Stimulated activated CD8-positive, alpha-beta memory T cell treated with anti-CD3 and anti-CD28 coated beads, Interleukin-2, amount 100 ng/mL, for 1 hour (primary cell): Measurements from ENCODE around the gene PAQR6.
"Not testable (repeated sequence)": the region's sequence is repeated elsewhere in the genome, so short reads cannot be mapped to it uniquely, and the experiment has no call there.

Experiments used
- DNase-seq, 2 donors: peaks; one replicate each; pipeline ENCODE4 v3.0.0-alpha.2; 2020; ENCODE audit warnings: low read depth in 2 of 2

The PAQR6 gene

GRCh38 chr1:156230473-156230837, 17.4 kb downstream of the PAQR6 start:
- DNase-seq: no peak

DNA sequence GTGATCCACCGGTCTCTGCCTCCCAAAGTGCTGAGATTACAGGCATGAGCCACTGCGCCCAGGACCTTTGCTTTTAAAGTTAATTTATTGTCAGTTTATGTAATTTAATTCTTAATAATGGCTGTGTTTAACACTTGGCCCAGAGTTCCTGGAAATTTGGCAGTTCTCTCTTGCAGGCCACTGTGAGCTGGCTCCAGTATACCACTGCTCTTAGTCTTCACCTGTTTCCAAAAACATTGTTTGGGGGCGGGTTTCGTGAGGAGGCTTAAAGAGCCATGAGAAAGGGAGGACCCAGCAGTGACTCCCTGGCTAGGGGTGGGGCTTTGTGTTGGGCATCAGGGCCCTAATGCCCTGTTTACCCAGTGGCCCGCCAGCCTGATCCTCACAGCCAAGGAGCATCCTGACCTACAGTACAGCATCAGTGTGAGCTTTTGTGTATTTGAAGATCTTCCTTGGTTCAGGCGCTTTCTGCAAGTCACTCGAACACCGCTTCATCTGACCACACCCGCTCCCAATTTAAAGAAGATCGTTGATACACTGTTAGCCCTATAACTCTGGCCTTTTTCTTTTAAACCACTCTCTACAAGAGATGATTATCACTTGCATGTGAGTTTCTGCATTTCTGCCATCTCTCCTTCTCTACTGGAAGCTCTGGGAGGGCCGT, 17.9 kb downstream of the PAQR6 start:
- no peak for DNase-seq

GRCh38 chr1:156228501-156228900, 19.4 kb downstream of the PAQR6 start:
- no peak for DNase-seq

DNA sequence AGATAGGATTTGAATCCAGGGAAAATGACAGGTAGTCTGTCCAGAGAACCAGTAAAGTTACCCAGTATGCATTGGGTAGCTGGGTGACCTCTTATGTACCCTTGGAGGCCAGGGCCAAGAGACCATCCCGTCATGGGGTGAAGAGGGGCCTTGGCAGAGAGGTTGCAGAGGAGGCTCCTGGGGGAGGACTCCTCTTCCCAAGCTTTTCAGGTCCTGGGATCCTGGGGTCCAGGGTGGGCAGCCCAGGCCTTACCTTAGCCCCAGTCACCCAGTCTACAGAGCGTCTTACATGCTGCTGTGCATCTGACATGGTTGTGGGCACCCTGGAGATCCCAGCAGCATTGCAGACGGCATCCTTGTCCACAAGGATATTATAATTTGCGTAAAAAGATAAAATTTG, 21.1 kb downstream of the PAQR6 start:
- no peak for DNase-seq

GRCh38 chr1:156226116-156226538, 21.7 kb downstream of the PAQR6 start:
- no peak for DNase-seq

GRCh38 chr1:156225677-156226014, 22.2 kb downstream of the PAQR6 start:
- DNase-seq: no peak

DNA sequence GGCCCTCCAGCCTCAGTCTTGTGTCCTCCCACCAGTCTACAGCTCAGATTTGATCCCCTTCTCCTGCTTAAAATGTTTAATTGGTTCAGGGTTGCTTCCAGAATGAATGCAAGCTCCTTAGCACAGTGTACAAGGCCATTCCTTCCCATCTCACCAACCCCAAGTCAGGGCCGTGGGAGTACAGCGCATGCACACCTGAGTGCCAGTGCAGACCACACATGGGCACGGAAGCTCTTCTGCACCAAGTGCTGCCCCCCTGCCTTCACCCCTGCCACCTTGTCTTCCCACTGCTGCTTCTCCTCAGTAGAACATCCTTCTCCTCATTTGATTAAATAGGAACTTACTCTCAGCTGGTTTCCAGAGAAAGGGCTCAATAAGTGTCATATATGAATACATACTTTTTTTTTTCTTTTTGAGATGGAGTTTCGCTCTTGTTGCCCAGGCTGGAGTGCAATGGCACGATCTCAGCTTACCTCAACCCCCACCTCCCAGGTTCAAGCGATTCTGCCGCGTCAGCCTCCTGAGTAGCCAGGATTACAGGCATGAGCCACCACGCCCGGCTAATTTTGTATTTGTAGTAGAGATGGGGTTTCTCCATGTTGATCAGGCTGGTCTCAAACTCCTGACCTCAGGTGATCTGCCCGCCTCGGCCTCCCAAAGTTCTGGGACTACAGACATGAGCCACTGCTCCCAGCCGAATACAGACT, 25.7 kb downstream of the PAQR6 start:
- no peak for DNase-seq

- DNase-seq: no peak
Measured at GRCh38 chr1:156220226-156220625, 27.6 kb downstream of the PAQR6 start.

DNA sequence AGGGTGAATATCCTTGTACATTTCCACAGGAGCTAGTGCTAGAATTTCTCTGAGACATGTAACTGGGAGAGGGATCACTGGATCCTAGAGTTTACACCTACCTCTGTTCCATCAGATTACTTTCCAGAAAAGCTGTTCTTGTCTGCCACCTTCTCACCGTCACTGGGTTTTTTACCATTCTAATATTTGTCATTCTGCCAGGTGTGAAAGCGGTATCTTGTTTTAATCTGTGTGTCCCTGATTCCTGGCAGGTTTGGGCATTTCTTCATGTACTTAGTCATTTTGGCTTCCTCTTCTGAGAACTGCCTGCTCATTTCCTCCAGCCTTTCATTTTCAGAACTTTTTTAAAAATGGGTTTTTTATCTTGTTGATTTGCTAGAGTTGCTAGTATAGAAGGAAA, 30.0 kb downstream of the PAQR6 start:
- DNase-seq: no peak

DNA sequence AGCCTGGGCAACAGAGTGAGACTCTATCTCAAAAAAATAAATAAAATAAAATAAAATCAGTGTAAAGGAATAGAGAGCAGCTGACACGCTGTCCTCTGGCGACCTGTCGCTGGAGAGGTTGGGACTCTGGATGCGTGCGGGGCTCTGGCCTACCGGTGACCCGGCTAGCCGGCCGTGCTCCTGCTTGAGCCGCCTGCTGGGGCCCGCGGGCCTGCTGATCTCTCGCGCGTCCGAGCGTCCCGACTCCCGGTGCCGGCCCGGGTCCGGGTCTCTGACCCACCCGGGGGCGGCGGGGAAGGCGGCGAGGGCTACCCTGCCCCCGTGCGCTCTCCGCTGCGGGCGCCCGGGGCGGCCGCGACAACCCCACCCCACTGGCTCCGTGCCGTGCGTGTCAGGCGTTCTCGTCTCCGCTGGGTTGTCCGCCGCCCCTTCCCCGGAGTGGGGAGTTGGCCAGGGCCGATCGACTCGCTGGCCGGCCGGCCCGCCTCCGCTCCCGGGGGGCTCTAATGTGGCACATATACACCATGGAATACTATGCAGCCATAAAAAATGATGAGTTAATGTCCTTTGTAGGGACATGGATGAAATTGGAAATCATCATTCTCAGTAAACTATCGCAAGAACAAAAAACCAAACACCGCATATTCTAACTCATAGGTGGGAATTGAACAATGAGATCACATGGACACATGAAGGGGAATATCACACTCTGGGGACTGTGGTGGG, 31.3 kb downstream of the PAQR6 start:
- not testable (repeated sequence) for DNase-seq

GRCh38 chr1:156214024-156214748, 33.7 kb downstream of the PAQR6 start:
- DNase-seq: no peak

DNA sequence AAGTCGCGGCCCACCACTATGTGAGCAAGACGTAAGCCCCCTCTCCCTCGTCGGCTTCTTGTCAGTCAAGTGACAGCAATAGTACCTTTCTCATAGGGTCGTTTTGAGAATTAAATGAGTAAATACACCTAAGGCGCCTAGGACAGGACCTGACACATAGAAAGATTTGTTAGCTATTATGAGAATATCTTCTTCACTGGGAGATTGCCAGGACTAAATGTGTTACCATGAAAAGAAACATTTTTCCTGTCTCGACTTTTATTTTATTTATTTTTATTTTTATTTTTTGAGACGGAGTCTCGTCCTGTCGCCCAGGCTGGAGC, 34.3 kb downstream of the PAQR6 start:
- DNase-seq: no peak

DNA sequence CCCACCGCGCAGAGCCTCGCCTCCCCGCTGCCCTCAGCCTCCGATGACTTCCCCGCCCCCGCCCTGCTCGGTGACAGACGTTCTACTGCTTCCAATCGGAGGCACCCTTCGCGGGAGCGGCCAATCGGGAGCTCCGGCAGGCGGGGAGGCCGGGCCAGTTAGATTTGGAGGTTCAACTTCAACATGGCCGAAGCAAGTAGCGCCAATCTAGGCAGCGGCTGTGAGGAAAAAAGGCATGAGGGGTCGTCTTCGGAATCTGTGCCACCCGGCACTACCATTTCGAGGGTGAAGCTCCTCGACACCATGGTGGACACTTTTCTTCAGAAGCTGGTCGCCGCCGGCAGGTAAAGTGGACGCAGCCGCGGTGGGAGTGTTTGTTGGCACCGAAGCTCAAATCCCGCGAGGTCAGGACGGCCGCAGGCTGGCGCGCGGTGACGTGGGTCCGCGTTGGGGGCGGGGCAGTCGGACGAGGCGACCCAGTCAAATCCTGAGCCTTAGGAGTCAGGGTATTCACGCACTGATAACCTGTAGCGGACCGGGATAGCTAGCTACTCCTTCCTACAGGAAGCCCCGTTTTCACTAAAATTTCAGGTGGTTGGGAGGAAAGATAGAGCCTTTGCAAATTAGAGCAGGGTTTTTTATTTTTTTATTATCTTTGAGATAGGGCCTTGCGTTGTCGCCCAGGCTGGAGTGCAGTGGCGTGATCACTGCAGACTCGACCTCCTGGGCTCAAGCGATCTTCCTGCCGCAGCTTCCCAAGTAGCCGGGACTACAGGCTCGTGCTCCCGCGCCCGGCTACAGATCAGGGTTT, 34.8 kb downstream of the PAQR6 start, which contains the start of gene PMF1:
PMF1 (plus strand) TSS at position 175 of the 811 bp plus-strand sequence; CDS start at position 184, 9 bp downstream.
- DNase-seq: peak; percentile 88 to 91

DNA sequence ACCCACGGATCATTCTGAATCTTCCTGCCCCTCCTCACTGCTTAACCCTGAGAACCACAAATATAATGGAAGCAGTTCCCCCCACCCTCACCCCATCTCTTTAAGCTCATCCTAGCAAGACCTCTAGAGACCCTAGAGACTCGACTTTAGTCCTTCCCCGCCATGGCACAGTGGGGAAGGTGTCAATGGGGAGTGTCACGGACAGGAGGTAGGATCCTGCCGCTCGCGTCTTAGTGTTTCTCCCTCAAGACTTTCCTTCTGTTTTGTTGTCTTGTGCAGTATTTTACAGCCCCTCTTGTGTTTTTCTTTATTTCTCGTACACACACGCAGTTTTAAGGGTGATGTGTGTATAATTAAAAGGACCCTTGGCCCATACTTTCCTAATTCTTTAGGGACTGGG, 35.7 kb downstream of the PAQR6 start:
- DNase-seq: no peak

DNA sequence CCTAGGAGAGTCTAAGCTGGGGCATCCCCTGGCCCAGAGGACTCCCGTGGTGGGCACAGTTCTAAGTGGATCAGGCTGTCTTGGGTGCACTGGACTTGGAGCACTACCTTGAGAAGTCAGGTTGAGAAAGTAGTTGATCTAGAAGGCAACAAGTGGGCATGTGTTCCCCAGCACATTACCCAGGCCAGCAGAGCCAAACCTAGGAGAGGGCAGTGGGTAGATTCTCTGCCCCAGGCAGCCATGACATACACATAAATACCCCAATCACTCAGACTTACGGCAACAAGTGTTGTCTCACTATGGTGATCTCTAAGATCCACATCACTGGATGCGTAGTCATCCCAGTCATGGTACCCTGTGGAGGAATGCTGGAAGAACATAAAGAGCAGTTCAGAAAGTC, 36.6 kb downstream of the PAQR6 start:
- no peak for DNase-seq

DNA sequence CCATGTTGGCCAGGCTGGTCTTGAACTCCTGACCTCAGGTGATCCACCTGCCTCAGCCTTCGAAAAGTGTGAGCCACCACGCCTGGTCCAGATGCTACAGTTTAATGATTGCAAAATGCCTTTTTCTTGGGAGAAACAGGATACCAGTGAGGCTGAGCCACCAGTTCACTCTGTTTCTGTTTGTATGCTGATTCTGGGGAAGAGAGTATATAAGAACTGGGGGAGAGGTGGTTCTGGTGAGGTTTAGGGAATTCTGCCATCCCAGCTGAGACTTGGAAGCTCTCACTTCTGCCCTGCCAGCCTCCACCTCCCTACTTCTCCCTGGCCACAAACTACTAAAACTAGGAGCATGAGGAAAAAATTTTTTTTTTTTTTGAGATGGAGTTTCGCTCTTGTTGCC, 43.2 kb downstream of the PAQR6 start:
- DNase-seq: no peak

DNA sequence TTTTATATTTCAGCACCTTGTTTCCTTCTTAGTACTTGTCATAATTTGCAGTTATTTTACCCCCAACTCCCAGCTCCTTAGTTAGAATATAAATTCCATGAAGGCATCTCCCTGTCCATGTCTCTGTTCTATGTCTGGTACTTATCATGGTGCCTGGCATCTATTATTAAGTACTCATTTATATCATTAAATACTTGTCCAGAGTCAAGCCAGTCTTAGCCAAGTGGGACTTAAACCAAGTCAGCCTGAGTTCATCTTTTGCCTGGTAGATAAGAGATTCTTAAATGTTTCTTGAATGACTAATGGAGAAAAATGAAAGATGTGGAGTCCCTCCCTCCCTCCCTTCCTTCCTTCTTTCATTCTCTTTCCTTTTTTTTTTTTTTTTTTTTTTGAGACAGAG, 44.5 kb downstream of the PAQR6 start:
- DNase-seq: no peak

DNA sequence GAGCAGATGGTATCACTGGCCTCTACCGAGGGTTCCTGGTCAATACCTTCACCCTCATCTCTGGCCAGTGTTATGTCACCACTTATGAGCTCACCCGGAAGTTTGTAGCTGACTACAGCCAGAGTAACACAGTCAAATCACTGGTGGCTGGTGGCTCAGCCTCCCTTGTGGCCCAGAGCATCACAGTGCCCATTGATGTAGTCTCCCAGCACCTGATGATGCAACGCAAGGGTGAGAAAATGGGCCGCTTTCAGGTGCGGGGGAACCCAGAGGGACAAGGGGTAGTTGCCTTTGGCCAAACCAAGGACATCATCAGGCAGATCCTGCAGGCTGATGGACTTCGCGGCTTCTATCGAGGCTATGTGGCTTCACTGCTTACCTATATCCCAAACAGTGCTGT, 47.8 kb downstream of the PAQR6 start:
- no peak for DNase-seq

- DNase-seq: no peak
Measured at GRCh38 chr1:156198831-156199349, 49.0 kb downstream of the PAQR6 start.

DNA sequence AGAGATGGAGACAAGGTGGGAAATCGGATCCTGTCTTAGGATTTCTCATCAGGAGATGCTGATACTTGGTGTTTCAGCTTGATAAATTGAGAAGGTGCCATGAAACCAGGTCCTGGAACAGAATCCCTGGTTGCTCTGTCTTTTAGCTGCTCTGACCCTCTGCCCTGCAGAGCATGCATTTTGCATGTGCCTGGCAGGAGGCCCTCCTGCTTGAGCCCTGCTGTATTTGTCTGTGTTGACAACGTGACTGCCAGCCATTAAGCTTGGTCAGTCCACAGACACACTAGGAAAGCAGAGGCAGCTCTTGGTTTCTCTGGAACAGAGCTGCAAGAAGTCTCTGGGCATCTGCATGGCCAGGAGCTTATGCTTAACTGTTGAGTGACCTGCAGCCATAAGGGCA, 51.4 kb downstream of the PAQR6 start:
- DNase-seq: no peak

DNA sequence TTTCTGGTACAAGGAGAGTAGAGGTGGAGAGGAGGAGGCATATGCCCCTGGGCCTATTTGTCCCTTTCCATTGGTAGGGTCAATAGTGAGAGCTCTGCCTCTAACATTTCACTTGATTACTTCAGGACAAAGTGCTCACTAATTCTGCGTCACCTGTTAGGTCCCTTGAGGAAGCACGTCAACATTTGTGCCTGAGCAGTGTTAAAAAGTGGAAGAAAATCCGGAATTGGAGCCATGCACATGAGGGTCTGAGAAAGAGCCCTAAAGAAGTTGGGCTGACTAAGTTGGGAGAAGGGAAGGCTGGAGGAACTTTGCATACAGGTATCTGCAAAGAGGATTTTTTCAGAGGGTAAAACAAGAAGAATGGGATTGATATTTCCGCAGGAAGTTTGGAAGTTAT, 52.0 kb downstream of the PAQR6 start:
- DNase-seq: no peak

GRCh38 chr1:156194300-156194652, 53.6 kb downstream of the PAQR6 start:
- no peak for DNase-seq
